C4-2B (cell line): ENCODE data around the gene CEP135.
"Not testable (repeated sequence)": the region's sequence is repeated elsewhere in the genome, so short reads cannot be mapped to it uniquely, and the experiment has no call there.

Experiments
- H3K27ac ChIP-seq: fragments of 450-650 bp; 2 replicates; pipeline ENCODE4 v1.5.1; 2017
- ZFX ChIP-seq: fragments of 450-650 bp; IDR thresholded peaks from 2 replicates; pipeline ENCODE4 v1.6.1; 2017
- TF ChIP-seq, protein P1 (sequence below): fragments of 450-650 bp; conservative IDR thresholded peaks from 2 replicates; pipeline ENCODE4 v1.5.1; 2017; ENCODE audit warnings: mild to moderate bottlenecking

The CEP135 gene

DNA sequence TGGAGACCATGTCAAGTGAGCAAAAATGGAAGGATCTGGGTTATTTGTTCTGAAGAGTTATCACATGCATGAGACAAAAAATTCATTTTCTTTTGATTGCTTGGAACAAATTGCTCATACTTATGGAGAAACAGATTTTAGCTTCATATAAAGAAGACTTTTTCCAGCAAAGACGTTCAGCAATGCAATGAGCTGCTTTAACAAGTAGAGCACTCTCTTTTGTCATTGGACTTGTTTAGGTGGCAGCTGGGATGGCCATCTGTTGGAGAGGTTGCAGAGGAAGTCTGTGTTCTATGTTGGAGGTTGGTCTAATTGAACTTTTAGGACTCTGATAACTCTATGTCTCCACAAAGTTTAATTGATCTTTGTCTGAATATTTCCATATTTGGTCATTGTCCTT lies 19.9 kb upstream of the CEP135 start:
- TF ChIP-seq, protein P1, sequence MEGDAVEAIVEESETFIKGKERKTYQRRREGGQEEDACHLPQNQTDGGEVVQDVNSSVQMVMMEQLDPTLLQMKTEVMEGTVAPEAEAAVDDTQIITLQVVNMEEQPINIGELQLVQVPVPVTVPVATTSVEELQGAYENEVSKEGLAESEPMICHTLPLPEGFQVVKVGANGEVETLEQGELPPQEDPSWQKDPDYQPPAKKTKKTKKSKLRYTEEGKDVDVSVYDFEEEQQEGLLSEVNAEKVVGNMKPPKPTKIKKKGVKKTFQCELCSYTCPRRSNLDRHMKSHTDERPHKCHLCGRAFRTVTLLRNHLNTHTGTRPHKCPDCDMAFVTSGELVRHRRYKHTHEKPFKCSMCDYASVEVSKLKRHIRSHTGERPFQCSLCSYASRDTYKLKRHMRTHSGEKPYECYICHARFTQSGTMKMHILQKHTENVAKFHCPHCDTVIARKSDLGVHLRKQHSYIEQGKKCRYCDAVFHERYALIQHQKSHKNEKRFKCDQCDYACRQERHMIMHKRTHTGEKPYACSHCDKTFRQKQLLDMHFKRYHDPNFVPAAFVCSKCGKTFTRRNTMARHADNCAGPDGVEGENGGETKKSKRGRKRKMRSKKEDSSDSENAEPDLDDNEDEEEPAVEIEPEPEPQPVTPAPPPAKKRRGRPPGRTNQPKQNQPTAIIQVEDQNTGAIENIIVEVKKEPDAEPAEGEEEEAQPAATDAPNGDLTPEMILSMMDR, result no peak
- TF ChIP-seq ZFX, result no peak
- H3K27ac ChIP-seq, result no peak overlapping the region

DNA sequence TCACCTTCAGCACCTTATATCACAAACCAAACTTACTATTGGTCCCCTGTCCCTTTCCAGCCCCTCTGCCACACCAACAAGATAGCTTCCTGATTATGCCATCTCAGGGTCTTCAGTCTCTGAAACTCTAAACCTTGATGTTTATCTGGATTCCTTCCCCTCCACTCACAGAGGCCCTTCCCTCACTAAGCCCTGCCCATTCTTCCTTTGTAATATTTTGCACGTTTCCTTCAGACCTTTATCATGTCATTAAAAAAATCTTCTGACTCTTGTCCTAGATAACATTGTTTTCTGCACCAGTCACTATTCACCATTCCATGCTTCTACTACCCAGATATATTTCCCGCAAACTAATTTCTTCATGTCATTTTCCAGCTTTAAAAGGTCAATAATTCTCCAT lies 17.7 kb upstream of the CEP135 start:
- no peak overlapping the region for H3K27ac ChIP-seq

DNA sequence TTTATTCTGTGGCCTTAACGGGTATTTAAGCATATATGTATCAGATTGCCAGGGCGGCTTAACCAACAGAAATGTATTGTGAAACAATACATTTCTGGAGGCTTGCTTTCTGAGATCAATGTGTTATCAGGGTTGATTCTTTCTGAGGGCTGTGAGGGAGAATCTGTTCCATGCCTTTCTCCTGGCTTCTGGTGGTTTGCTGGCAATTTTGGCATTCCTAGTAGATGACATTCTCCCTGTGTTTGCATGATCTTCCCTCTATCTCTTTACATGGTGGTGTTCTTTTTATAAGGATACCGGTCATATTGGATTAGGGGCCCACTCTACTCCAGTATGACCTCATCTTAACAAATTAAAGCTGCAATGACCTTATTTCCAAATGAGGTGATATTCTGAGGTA lies 16.9 kb upstream of the CEP135 start:
- no peak overlapping the region for H3K27ac ChIP-seq
- TF ChIP-seq ZFX, result no peak
- TF ChIP-seq, protein P1, result no peak

More for the DNA sequence above, 17.7 kb upstream of the CEP135 start:
- no peak for TF ChIP-seq ZFX
- TF ChIP-seq, protein P1, result no peak

DNA sequence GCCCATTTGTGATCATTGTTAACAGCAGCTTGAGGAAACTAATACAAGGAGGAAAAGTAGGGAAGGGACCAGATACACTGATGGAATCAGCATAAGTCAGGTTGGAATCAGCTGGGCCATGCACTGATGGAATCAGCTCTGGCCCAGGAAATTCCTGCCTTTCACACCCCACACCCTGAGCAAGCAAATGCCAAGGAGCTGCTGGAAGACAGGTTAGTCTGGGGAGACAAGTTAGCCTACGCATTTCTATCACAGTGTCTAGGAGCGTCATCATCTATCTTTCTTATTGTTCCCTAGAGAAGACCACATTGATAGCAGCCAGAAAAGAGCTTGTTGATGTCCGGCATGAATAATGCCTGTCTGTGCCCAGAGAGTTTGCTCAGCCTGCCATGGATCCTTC lies 16.2 kb upstream of the CEP135 start:
- TF ChIP-seq ZFX, result no peak
- TF ChIP-seq, protein P1, result no peak
- no peak overlapping the region for H3K27ac ChIP-seq

DNA sequence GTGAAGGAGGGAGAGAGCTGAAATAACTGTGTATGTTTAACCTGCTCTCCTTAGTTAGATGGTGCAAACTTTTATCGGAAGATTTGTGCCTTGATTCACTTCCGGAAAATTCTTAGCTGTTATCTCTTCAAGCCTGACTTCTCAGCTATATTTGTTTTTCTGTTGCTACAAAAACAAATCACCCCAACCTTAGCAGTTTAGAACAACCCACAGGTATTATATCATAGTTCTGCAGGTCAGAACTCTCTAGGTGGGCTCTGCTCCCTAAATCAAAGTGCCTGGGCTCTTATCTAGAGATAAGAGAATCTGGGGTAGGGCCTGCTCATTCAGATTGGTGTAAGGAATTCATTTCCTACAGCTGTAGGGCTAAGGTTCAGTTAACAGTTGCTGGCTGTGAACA lies 15.1 kb upstream of the CEP135 start:
- H3K27ac ChIP-seq, result no peak overlapping the region
- no peak for TF ChIP-seq ZFX
- TF ChIP-seq, protein P1, result no peak

DNA sequence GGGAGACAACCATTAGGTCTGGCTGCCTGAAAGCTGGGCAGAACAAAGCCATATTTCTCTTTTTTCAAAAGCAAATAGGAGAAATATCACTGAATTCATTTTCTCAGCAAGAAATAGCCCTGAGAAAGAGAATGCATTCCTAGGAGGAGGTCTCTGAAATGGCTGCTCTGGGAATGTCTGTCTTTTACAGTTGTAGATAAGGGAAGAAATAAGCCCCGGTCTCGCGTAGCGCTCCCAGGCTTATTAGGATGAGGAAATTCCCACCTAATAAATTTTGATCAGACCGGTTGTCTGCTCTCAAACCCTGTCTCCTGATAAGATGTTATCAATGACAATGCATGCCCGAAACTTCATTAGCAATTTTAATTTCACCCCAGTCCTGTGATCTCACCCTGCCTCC lies 12.8 kb upstream of the CEP135 start:
- not testable (repeated sequence) for H3K27ac ChIP-seq

DNA sequence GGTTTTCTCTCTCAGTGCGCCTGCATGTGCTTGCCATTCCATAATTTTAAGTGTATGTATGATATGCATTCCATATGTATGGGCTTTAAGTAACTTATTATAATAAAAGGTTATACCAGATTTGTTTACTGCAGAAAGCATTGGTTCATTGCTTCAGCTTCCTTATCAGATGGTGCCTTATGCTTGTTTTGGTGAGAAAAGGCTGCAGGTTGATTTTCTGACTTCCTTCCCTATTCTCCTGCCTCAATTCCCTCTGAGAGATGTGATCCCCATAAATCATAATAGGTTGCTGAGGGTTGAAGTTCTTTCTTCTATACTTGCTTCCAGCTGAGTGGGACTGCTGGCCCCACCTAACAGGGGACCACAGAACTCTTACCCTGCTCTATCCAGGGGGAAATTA lies 10.3 kb upstream of the CEP135 start:
- no peak overlapping the region for H3K27ac ChIP-seq
- TF ChIP-seq, protein P1, result no peak

DNA sequence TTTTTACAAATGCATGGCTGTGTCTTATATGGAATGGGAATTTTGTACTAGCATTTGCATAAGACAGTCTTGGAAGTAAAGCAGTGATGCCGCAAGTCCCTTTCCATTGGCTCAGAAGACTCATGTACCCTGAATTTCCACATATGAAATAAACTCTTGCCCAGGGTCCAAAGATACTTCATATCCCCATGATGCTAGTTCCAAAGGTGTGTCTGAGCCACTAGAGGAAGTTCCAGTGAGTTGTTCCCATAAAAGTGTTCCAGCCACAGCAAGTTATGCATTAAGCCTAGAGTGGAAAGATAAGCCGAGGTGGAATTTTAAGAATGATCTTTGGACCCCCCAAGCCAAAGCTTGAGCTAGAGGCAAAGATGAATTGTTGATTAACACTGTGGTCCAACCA lies 9.3 kb upstream of the CEP135 start:
- no peak for TF ChIP-seq ZFX
- TF ChIP-seq, protein P1, result no peak
- no peak overlapping the region for H3K27ac ChIP-seq
